Effector CD4-positive, alpha-beta T cell (primary cell): ENCODE data around the gene INSIG1.

Experiments used
- DNase-seq: peaks from one replicate; pipeline ENCODE4 v3.0.0-alpha.2; 2020

The INSIG1 gene

DNA sequence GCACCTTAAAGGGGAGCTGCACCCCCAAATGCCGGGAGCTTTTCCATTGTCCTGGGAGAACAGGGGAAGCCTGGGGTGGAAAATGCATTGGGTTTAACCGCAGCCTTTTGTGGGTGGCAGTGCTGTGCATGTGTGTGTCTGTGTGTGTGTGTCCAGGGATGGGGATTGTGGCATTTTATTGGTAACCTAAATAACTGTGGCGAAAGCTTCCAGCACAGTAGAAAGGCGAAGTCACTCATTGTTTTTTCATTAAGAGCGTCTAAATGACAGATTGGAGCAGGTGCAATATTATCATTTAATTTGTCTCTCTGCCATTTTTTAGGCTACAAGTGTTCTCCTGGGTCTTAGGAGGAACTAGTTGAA is 55.1 kb downstream of the INSIG1 start:
- DNase-seq = no peak

DNA sequence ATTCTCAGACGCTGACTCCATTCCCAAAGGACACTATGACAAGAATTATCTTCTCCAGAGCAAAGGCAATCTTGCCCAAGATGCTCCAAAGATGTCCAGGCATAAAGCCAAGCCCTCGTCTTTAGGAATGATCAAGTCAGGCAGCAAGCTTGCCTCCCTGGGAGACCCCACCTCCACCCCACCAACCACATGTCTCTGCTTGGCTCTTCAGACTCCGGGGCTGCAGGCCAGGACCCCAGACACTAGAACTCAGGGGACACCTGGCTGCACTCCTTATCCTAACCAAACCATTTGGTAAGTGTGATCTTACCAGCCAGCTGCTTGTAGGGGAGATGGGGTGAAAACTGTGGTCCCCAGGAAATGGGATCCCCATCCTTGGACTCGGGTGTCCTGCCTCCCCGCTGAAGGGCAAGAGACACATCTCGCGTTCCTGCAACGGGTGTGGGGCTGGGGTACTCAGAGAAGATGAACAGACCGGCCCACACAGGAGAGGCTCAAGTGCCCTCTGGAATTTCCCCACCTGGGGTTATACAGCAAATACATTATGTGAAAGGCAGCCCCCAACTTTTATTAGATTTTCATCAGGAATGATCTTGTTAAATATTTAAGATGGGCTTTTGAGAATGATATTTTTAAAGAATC is 55.7 kb downstream of the INSIG1 start:
- no peak for DNase-seq

DNA sequence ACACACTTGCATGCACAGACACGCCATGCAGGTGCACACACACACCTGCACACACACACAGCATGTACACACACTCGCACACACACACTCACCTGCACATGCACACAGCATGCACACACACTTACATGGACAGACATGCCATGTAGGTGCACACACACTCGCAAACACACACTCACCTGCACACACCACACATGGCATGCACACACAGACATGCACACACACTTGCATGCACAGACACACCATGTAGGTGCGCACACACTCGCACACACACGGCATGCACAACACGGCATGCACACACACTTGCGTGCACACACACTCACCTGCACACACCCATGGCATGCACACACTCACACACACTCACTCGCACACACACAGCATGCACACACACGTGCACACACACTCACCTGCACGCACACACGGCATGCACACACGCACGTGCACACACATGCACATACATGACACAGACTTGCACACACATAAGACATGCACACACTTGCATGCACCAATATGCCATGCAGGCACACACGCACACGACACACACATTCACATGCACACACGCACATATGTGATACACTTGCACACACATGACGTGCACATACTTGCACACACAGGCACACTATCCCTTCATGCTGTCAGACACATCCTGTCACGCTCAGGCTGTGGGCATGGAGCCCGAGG is 56.8 kb downstream of the INSIG1 start:
- no peak for DNase-seq

DNA sequence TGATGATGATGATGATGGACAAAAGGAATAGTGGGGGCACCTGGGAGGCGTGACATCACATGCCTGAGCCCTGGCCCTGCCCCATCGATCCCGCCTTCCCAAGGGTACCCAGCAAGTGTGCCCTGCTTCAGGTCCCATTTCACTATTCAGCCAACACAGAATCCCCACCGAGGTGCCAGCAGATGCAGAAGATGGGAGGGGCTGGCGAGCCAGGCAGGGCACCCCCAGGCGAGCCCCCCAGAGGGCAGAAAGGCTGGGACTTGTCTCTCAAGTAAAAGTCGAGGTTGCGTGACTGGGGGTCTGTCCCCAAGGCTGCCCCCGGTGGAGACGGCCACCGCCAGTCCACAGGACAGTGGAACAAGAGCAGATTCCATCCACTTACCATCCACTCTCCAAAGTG is 57.5 kb downstream of the INSIG1 start:
- no peak for DNase-seq

GRCh38 chr7:155355745-155356144 is 58.1 kb downstream of the INSIG1 start:
- no peak for DNase-seq

DNA sequence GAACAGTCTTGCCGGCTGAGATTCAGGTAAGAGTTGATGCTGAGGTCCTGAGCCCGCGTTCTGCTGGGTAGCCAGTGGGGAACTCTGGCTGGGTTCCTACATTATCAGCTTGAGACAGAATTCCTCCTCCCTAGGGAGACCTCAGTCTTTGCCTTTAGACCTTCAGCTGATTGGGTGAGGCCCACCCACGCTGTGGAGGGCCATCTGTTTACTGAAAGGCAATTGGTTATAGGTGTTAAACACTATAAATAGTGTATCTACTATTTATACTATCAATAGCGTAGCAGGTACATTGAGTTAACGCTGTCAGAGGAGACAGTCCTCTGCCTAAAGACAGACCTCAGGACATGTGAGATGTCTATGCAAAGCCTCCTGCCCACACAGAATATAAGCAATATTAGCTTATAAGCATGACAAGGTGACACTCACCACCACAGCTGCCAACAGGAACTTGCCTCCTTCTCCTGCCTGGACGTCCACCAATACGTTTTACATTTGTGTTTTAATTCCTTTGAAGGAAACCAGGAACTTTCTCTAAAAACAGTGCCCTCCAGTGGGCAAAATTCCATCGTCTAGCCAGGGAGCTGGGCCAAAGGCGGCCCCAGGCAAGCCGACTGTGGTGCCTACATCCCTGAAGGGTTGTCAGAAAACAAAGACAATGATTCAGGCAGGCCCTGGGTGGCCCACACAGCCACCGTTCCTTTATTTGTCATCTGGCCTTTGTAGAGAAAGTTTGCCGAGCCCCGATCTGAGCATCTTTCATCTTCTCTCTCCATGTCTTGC is 58.8 kb downstream of the INSIG1 start:
- DNase-seq = no peak

DNA sequence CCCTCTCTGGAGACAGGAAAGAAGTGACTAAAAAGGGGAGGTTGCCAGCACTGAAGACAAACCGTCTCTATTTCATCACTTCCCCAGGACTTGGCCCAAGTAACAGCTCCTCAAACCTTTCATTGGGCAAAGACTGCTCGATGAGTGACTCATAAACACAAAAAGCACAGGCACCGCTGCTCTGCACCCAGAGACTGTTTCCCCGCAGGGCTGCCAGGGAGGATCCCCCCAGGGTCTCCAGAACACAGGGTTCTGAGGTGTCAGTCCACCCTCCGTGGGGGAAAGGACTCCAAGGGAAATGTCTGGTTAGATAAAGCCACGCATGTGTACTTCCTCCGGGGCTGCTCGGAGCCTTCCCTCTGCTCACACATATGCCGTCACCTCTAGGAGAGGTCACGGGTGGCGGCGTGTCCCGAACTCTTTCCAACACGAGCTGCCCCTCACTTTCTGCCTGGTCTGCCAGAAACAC is 59.9 kb downstream of the INSIG1 start:
- DNase-seq = no peak

GRCh38 chr7:155358066-155358947 is 60.6 kb downstream of the INSIG1 start:
- no peak for DNase-seq

GRCh38 chr7:155358948-155359712 is 61.5 kb downstream of the INSIG1 start:
- no peak for DNase-seq
